Ovary (tissue), 3 donors: Measurements from ENCODE around the gene FOXP1.

Experiments
- EP300 ChIP-seq: sonication (generic); formaldehyde crosslinking; IDR thresholded peaks from one replicate; pipeline ENCODE4 v1.6.1; 2017; ENCODE audit warnings: antibody characterized with exemption
- POLR2A ChIP-seq: fragments of 450-650 bp; IDR thresholded peaks from one replicate; pipeline ENCODE4 v1.6.1; 2017; ENCODE audit warnings: antibody characterized with exemption, mild to moderate bottlenecking, moderate library complexity
- TF ChIP-seq, protein P1 (sequence below), 3 donors: fragments of 450-650 bp in 2 of 3; fragments of 200-600 bp in 1 of 3; IDR thresholded peaks; one replicate each; pipeline versions ENCODE4 v1.5.1 to v1.8.0; 2016 to 2022; ENCODE audit warnings: antibody characterized with exemption in 3 of 3, mild to moderate bottlenecking in 1 of 3
- donor health status: DM: no; HTN: no; CAD: no.

DNA sequence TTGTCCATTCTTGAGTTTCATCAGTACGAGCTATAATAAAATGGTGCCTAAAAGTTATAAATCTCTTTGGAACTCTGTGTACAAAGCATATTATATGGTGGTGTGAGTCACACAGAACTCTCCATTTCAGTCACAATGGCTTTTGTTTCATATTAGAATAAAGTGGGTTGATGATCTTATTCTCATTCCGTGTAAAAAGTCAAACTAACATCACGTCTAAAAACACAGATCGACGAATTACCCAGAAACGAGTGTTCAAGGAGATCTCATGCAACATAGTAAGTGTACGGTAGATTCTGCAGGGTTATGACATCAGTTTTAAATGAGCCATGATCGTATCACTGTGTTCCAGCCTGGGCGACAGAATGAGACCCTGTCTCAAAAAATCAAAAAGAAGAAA, 122.4 kb downstream of the FOXP1 start:
- TF ChIP-seq, protein P1, sequence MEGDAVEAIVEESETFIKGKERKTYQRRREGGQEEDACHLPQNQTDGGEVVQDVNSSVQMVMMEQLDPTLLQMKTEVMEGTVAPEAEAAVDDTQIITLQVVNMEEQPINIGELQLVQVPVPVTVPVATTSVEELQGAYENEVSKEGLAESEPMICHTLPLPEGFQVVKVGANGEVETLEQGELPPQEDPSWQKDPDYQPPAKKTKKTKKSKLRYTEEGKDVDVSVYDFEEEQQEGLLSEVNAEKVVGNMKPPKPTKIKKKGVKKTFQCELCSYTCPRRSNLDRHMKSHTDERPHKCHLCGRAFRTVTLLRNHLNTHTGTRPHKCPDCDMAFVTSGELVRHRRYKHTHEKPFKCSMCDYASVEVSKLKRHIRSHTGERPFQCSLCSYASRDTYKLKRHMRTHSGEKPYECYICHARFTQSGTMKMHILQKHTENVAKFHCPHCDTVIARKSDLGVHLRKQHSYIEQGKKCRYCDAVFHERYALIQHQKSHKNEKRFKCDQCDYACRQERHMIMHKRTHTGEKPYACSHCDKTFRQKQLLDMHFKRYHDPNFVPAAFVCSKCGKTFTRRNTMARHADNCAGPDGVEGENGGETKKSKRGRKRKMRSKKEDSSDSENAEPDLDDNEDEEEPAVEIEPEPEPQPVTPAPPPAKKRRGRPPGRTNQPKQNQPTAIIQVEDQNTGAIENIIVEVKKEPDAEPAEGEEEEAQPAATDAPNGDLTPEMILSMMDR (IDR thresholded peaks at IDR 0.05): no peak
- TF ChIP-seq EP300: no peak
- no peak for TF ChIP-seq POLR2A
